ENCODE measurements around the gene ECT2. TPM values are rescaled to one million over a fixed set of nuclear protein-coding genes. Genes with fewer than 3 reads are reported as not detected.

ECT2 gene
- total and polyA plus RNA-seq, 2 of the 8 experiments (the other 6 are each of a cell fraction or from before 2014, with no cell fraction given), result 19.5 to 88.7 TPM

- H3K27me3 ChIP-seq (replicated peaks in 1 of 4; ENCODE audit: control insufficient read depth in 3 of 4, extremely low read depth in 1 of 4, insufficient read depth in 3 of 4, low read length in 3 of 4), result peaks cover 0 to 3% (median 0%) of the 10 kb centered on the region in 4 experiments; a peak in 3 of 7 replicates
- peaks cover 0 to 23% (median 14%) of the 10 kb centered on the region in 4 experiments; a peak in 4 of 7 replicates for H3K4me1 ChIP-seq (replicated peaks in 1 of 4; ENCODE audit: control insufficient read depth in 3 of 4, insufficient read depth in 4 of 4, low read length in 3 of 4)
- CTCF ChIA-PET (ENCODE audit: partially characterized antibody), result interaction anchor here (1.2 kb wide), 2 partner anchors 13 to 21 kb away, joined by 5 read pairs; no protein-coding TSS in a partner anchor
- TF ChIP-seq BCL11A (IDR thresholded peaks at IDR 0.05; ENCODE audit: low read depth in 2 of 2, low read length in 2 of 2) (no peak), KDM1A (IDR thresholded peaks at IDR 0.05; ENCODE audit: borderline replicate concordance, low read length) (no peak), TBP (IDR thresholded peaks at IDR 0.05; ENCODE audit: low read depth, low read length) (no peak), EZH2 (IDR thresholded peaks at IDR 0.05; ENCODE audit: low read depth, low read length, severe bottlenecking) (no peak), NRF1 (IDR thresholded peaks at IDR 0.05; ENCODE audit: low read depth, low read length) (no peak), ZNF274 (IDR thresholded peaks at IDR 0.05; ENCODE audit: borderline replicate concordance, extremely low read depth, low read length) (no peak), TAF1 (IDR thresholded peaks at IDR 0.05; ENCODE audit: low read depth, low read length) (no peak), KDM4A (IDR thresholded peaks at IDR 0.05; ENCODE audit: low read depth, low read length, severe bottlenecking) (no peak), CEBPB (IDR thresholded peaks at IDR 0.05; ENCODE audit: low read depth, low read length) (no peak), POU5F1 (IDR thresholded peaks at IDR 0.05; ENCODE audit: low read depth, low read length) (no peak), RXRA (IDR thresholded peaks at IDR 0.05; ENCODE audit: insufficient read depth, low read depth, low read length) (no peak)
- TF ChIP-seq, protein P1, sequence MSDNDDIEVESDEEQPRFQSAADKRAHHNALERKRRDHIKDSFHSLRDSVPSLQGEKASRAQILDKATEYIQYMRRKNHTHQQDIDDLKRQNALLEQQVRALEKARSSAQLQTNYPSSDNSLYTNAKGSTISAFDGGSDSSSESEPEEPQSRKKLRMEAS (IDR thresholded peaks at IDR 0.05), result no peak
These were observed 106.5 kb downstream of the ECT2 start for GRCh38 chr3:172856795-172857742.

More at GRCh38 chr3:172856795-172857742, 106.5 kb downstream of the ECT2 start:
- H2BK15ac ChIP-seq (ENCODE audit: low read length), result no peak overlapping the region
- DNase-seq (ENCODE audit: low read depth in 1 of 2, low spot score in 2 of 2), result no peak
- H3K4me2 ChIP-seq (ENCODE audit: insufficient read depth in 1 of 2, low read depth in 2 of 2, low read length in 2 of 2), result no peak overlapping the region
- no peaks in the 10 kb centered on the region for H4K20me1 ChIP-seq (replicated peaks in 1 of 2; ENCODE audit: control insufficient read depth in 1 of 2, insufficient read depth in 2 of 2, low read length in 2 of 2)
- no peak overlapping the region for H4K8ac ChIP-seq (ENCODE audit: extremely low read depth, insufficient read depth, low read length)
- H2AFZ ChIP-seq (ENCODE audit: low read length), result no peak overlapping the region
- H2AK5ac ChIP-seq (ENCODE audit: low read depth, low read length), result no peak overlapping the region
- no peak overlapping the region for H2BK120ac ChIP-seq (replicated peaks; ENCODE audit: low read depth, low read length)
- no peaks in the 10 kb centered on the region for H3K9me3 ChIP-seq (ENCODE audit: insufficient read depth in 2 of 2, low read depth in 1 of 2, low read length in 1 of 2)
- H3K18ac ChIP-seq (ENCODE audit: extremely low read depth, low read length), result no peak overlapping the region
- POLR2A ChIA-PET (ENCODE audit: partially characterized antibody), result no interaction called here
- no peaks in the 10 kb centered on the region for H3K79me2 ChIP-seq (ENCODE audit: control insufficient read depth in 1 of 2, insufficient read depth in 2 of 2, low read length in 2 of 2)
- WGBS, 2 experiments (ENCODE audit: extremely low coverage in 1 of 2, insufficient coverage in 1 of 2, insufficient read length in 1 of 2, insufficient replicate concordance in 2 of 2, low coverage in 1 of 2, low lambda C conversion rate in 2 of 2, missing lambda C conversion rate in 1 of 2), result 91% methylated on average over 4 of the region's 4 CpGs; no CpG with 5 or more reads in 1 of the 2 experiments
- H2BK12ac ChIP-seq (ENCODE audit: low read depth, low read length), result no peak overlapping the region
- H4K91ac ChIP-seq (replicated peaks; ENCODE audit: insufficient read length, low read length), result no peak overlapping the region
- no peaks in the 10 kb centered on the region for H3K36me3 ChIP-seq (ENCODE audit: control insufficient read depth in 2 of 4, insufficient read depth in 4 of 4, low read length in 3 of 4)
- no peak overlapping the region for H3K56ac ChIP-seq (replicated peaks; ENCODE audit: insufficient read length, low read depth, low read length)
- no peaks in the 10 kb centered on the region for H3K79me1 ChIP-seq (ENCODE audit: low read depth, low read length)
- no peak overlapping the region for H3K4ac ChIP-seq (replicated peaks; ENCODE audit: insufficient read length, low read depth, low read length)
- no peak overlapping the region for H4K5ac ChIP-seq (ENCODE audit: insufficient read length, low read depth, low read length)
- no peak overlapping the region for H3K4me3 ChIP-seq (ENCODE audit: extremely low read depth in 1 of 4, insufficient read depth in 2 of 4, low read depth in 3 of 4, low read length in 4 of 4)
- H2BK20ac ChIP-seq (ENCODE audit: low read length), result no peak overlapping the region
- no peak for FAIRE-seq
- no peak overlapping the region for H3K14ac ChIP-seq (ENCODE audit: insufficient read length)
- no peak overlapping the region for H3K9ac ChIP-seq (replicated peaks in 1 of 4; ENCODE audit: extremely low read depth in 1 of 4, low read depth in 3 of 4, low read length in 3 of 4)
- H3K23me2 ChIP-seq (ENCODE audit: low read depth, low read length), result no peaks in the 10 kb centered on the region
- H3K23ac ChIP-seq (ENCODE audit: insufficient read length), result no peak overlapping the region
- no peak overlapping the region for H3K27ac ChIP-seq (ENCODE audit: low read depth, low read length)
- no peak overlapping the region for H2BK5ac ChIP-seq (ENCODE audit: low read depth, low read length)
